BLaER1 (cell line): ENCODE data around the gene FKBP7.

ENCODE experiments used
- H3K27ac ChIP-seq: shearing (Covaris generic); formaldehyde crosslinking; 2 replicates; pipeline ENCODE4 v1.8.1; 2022
- H3K27me3 ChIP-seq: shearing (Covaris generic); formaldehyde crosslinking; 2 replicates; pipeline ENCODE4 v1.8.1; 2022
- H3K36me3 ChIP-seq: shearing (Covaris generic); formaldehyde crosslinking; 2 replicates; pipeline ENCODE4 v1.8.1; 2022
- H3K4me1 ChIP-seq: shearing (Covaris generic); formaldehyde crosslinking; 2 replicates; pipeline ENCODE4 v1.8.1; 2022
- H3K4me2 ChIP-seq: shearing (Covaris generic); formaldehyde crosslinking; 2 replicates; pipeline ENCODE4 v1.8.1; 2022
- H3K4me3 ChIP-seq: shearing (Covaris generic); formaldehyde crosslinking; 2 replicates; pipeline ENCODE4 v1.8.1; 2022
- H3K9ac ChIP-seq: shearing (Covaris generic); formaldehyde crosslinking; 2 replicates; pipeline ENCODE4 v1.8.1; 2022
- H3K9me3 ChIP-seq: shearing (Covaris generic); formaldehyde crosslinking; 2 replicates; pipeline ENCODE4 v1.8.1; 2022
- H4K20me1 ChIP-seq: shearing (Covaris generic); formaldehyde crosslinking; 2 replicates; pipeline ENCODE4 v1.8.1; 2022
- Cebpa-rat ChIP-seq: shearing (Covaris generic); IDR thresholded peaks from 2 replicates; pipeline ENCODE4 v1.8.1; 2022

FKBP7 gene

DNA sequence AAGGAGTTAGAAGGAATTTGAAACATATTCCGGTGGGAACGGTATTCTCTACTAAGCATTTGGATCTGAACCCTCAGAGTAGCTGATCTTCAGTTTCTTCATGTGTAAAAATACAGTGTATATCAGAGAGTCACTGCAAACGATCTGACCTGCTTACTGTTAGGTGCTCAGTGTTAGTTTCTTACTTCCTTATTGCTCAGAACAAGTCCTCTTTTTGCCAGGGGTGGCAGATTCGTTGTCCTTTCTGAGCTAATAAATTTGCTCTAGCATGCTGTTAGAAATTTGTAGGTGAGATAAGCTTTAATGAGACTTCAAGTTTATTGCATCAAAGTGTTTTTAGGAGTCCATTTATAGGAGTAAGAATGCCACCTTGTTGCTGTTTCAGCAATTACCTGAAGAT lies 17.6 kb upstream of the FKBP7 start:
- peaks cover 80% of the 10 kb centered on the region for H3K36me3 ChIP-seq
- H3K4me3 ChIP-seq: no peak overlapping the region
- H3K9ac ChIP-seq: no peak overlapping the region
- H3K27me3 ChIP-seq: no peaks in the 10 kb centered on the region
- no peak overlapping the region for H3K27ac ChIP-seq
- TF ChIP-seq Cebpa-rat: no peak
- H3K4me1 ChIP-seq: no peaks in the 10 kb centered on the region
- no peak overlapping the region for H3K4me2 ChIP-seq
- no peaks in the 10 kb centered on the region for H4K20me1 ChIP-seq
- H3K9me3 ChIP-seq: no peaks in the 10 kb centered on the region

DNA sequence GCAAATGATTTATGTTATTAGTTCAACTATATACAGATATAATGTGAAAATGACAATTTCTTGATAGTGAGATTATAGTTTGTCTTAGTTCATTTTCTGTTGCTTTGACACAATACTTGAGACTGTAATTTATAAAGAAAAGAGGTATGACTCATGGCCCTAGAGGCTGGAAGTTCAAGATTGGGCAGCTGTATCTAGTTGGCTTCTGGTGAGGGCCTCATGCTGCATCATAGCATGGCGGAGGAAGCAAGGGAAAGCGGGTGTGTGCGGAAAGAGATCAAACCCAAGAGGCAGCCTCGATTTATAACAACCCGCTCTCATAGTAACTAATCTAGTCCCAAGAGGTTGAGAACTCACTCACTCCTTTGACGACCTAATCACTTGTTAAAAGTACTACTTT lies 13.2 kb upstream of the FKBP7 start:
- no peaks in the 10 kb centered on the region for H3K27me3 ChIP-seq
- no peak for TF ChIP-seq Cebpa-rat
- H3K9me3 ChIP-seq: no peaks in the 10 kb centered on the region
- H3K27ac ChIP-seq: no peak overlapping the region
- no peak overlapping the region for H3K4me3 ChIP-seq
- H3K36me3 ChIP-seq: peaks cover 90% of the 10 kb centered on the region
- no peak overlapping the region for H3K4me2 ChIP-seq
- no peaks in the 10 kb centered on the region for H3K4me1 ChIP-seq
- no peak overlapping the region for H3K9ac ChIP-seq
- H4K20me1 ChIP-seq: peaks cover 29% of the 10 kb centered on the region

DNA sequence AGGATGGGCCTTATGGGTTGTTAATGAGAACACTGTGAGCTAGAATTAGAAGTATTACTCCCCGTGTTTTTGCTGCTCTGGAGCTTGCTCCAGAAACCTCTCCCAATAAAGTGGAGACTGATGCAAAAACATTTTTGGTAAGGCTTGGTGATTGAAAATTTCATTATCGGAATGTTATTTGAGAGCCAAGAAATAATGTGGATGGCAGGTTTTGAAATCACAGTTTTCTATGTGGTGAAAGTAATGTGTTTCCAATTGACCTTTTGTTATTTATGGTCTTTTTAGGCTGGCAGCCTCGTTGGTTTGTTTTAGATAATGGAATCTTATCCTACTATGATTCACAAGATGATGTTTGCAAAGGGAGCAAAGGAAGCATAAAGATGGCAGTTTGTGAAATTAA lies 7.0 kb upstream of the FKBP7 start:
- Histone ChIP-seq H4K20me1 (peaks cover 83% of the 10 kb centered on the region), H3K27me3 (no peaks in the 10 kb centered on the region), H3K4me3 (no peak overlapping the region), H3K9me3 (no peaks in the 10 kb centered on the region), H3K4me1 (peaks cover 31% of the 10 kb centered on the region), H3K36me3 (peaks cover 53% of the 10 kb centered on the region), H3K27ac (no peak overlapping the region), H3K9ac (no peak overlapping the region), H3K4me2 (no peak overlapping the region)
- TF ChIP-seq Cebpa-rat: no peak

DNA sequence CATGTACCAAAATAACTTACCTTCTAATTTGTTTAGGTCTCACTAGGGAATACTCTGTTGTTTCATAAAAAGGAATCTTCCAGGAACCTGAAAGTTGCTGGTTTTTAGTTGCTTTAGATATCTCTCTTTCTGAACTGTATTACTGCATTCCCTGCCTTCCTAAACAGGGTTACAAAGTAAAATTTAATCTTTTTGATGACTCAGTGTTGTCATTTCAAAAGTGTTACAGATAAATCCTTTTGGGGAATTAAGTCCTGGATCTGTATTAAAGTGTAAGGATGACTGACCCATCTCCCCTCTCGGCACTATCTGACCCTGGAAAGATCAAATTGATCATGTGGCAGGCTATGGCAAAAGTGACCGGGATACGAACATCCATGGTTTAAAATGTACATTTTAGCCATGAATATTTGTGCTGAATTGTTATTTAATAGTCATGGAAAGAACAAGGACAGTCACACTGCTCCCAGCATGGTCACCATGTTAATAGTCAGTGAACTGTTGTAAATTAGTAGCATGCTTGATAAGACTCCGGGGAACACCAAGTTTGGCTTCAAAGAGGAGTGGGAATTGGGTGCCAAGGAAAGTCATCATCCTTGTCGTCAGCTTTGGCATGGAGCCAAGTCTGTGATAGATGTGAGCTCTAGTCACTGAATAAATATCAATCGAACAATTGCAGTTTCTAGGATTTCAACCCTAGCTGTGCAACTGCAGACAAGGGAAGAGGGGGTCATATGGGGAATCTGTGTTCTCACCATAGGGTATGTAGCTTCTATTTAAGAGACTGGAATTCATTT lies 6.0 kb upstream of the FKBP7 start:
- Histone ChIP-seq H3K27me3 (no peaks in the 10 kb centered on the region), H4K20me1 (peaks cover 81% of the 10 kb centered on the region), H3K4me1 (peaks cover 37% of the 10 kb centered on the region), H3K4me3 (no peak overlapping the region), H3K27ac (no peak overlapping the region), H3K4me2 (no peak overlapping the region), H3K36me3 (peaks cover 44% of the 10 kb centered on the region), H3K9me3 (no peaks in the 10 kb centered on the region), H3K9ac (no peak overlapping the region)
- TF ChIP-seq Cebpa-rat: no peak

DNA sequence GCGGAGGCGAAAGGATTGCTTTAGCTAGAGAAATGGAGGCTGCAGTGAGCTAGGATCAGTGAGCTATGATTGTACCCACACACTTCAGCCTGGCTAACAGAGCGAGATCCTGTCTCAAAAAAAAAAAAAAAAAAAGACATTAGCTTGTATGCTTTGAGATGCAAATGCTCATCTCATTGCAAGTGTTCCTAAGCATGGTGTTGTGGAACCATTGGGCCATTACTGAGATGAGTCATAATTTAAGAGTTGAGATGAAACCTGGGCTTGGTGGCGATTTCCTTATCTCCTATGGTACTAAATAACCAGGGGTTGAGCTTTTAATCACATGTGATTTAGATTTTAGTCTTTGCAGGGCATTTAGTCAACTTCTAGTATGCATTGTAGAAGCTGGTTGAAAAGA lies 4.0 kb upstream of the FKBP7 start:
- H3K9ac ChIP-seq: peak overlapping the region; percentile 10; the same call in 1 of the 2 replicates

DNA sequence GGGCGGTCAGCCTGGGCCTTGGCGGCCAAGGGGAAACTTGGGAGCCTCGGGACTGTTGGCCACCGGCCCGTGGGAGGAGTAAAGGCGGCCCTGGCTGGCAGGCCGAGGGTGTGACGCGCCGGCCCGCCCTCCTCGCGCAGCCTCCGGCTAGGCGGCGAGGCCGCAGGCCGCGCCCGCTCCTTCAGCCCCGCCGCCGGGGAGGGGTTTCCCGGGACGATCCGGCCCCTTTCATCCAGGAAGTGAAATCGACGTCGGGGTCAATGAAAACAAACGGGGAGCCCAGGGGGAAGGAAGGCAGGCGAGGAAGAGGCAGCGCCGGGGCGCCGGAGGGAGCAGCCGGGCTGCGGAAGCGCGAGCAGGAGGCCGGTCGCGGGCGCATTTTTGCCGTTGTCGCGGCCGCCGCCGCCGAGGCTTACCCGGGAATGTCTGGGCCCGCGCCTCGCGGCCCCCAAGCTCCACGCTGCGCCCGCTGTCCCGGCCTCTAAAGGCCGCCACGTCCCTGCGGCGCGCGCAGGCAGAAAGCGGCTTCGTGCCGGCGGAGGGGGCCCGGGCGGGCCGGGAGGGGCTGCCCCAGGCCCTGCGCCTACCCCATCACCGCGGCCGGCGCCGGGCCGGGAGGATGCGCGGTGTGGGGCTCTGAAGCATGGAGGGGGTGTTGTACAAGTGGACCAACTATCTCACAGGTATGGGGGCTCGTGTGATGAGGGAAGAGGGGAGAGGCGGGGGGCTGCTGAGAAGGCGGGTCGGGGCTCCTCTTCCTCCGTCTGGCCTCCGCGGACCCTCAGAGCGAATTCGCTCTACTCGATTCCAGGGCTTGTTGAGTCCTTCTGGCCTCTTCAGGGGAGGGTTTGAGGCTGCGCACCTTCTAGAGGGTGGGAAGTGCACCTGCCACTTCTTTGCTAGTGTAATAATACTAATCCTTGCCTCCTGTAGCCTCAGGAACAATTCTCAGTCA lies 2.1 kb upstream of the FKBP7 start, which contains the start of gene PLEKHA3:
Gene PLEKHA3 (plus strand): TSS at position 231 of the 955 bp plus-strand sequence. CDS start 413 bp downstream, at position 644.
- H4K20me1 ChIP-seq: peaks cover 44% of the 10 kb centered on the region
- H3K27ac ChIP-seq: peak within 1 kb of the TSS; percentile 88
- peak within 1 kb of the TSS; percentile 87 for H3K9ac ChIP-seq
- 0 out of 2 replicates have a peak, but pooled peaks cover 6% of the 10 kb centered on the region for H3K36me3 ChIP-seq
- peak within 1 kb of the TSS; percentile 78 for H3K4me3 ChIP-seq
- peaks cover 64% of the 10 kb centered on the region for H3K4me1 ChIP-seq
- H3K9me3 ChIP-seq: no peaks in the 10 kb centered on the region
- no peak for TF ChIP-seq Cebpa-rat
- no peaks in the 10 kb centered on the region for H3K27me3 ChIP-seq
- peak within 1 kb of the TSS; percentile 91 for H3K4me2 ChIP-seq

More for the DNA sequence above, 4.0 kb upstream of the FKBP7 start:
- Histone ChIP-seq H3K36me3 (peaks cover 25% of the 10 kb centered on the region), H3K27ac (no peak overlapping the region), H3K9me3 (no peaks in the 10 kb centered on the region), H4K20me1 (peaks cover 63% of the 10 kb centered on the region), H3K4me1 (peaks cover 45% of the 10 kb centered on the region), H3K27me3 (no peaks in the 10 kb centered on the region), H3K4me2 (peak overlapping the region; percentile 91), H3K4me3 (no peak overlapping the region; the same call in 1 of the 2 replicates)
- no peak for TF ChIP-seq Cebpa-rat

DNA sequence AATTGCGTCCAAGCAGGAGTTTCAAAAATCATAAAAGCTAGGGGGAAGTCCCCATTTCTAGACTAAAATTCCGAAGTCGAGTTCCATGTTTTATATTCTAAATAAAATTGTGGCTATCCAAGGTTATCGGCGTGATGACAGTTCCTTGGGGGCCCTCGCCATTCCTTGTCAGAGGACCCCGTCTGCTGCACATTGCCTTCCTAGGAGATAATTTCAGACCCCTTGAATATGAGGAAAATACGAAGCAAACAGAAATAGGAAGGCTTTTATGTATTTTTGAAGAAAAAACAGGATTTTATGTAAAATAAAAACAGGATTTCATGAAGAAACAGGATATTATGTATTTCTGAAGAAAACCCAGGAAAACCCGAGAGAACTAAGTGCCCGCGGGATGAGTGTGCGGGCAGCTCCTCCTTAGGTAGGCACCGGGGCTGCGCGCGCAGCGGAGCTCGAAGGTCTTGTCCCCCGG lies 1.4 kb upstream of the FKBP7 start:
- peak overlapping the region; percentile 78 for H3K4me3 ChIP-seq
- H3K9me3 ChIP-seq: no peaks in the 10 kb centered on the region
- no peaks in the 10 kb centered on the region for H3K27me3 ChIP-seq
- H3K27ac ChIP-seq: peak overlapping the region; percentile 88
- H4K20me1 ChIP-seq: peaks cover 37% of the 10 kb centered on the region
- peak overlapping the region; percentile 91 for H3K4me2 ChIP-seq
- peak overlapping the region; percentile 87 for H3K9ac ChIP-seq
- no peak for TF ChIP-seq Cebpa-rat
- H3K4me1 ChIP-seq: peaks cover 66% of the 10 kb centered on the region
- H3K36me3 ChIP-seq: no peaks in the 10 kb centered on the region

DNA sequence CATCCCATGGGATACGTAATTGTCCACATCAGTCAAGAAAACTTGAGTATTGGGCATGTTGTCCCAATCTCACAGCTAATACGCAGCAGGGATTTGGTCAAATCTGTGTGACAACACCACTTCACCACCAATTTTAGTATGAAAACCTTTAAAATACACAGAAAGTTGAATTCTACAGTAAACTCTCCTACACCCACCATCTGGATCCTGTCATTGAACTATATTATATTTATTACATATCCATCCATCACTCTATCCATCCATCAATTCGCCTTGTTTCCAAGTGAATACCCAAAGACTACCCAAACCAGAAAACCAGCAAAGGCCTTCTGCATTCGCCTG lies 846 bp upstream of the FKBP7 start:
- Histone ChIP-seq H4K20me1 (peaks cover 32% of the 10 kb centered on the region), H3K4me3 (peak overlapping the region; percentile 73), H3K9ac (0 out of 2 replicates have a peak overlapping the region, but pooled peaks have one; percentile 85), H3K27me3 (no peaks in the 10 kb centered on the region), H3K4me2 (peak overlapping the region; percentile 91), H3K4me1 (peaks cover 65% of the 10 kb centered on the region), H3K27ac (no peak overlapping the region), H3K36me3 (no peaks in the 10 kb centered on the region), H3K9me3 (no peaks in the 10 kb centered on the region)
- no peak for TF ChIP-seq Cebpa-rat

DNA sequence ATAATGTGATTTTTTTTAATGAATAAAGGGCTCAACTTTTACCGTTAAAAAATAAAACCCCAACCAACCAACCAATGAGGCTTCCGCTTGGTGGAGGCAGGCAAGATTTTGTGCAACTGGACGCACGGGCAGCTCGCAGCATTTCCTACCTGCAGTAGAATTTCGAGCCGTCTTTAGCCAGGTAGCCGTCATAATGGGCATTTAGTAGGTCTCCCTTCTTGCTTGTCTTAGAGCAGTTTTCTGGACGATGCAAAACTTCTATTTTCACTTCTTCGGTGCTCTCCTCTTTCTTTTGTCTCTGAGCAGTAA lies 316 bp downstream of the FKBP7 start:
- Histone ChIP-seq H3K9me3 (no peaks in the 10 kb centered on the region), H4K20me1 (peaks cover 25% of the 10 kb centered on the region), H3K4me1 (peaks cover 56% of the 10 kb centered on the region), H3K27ac (peak overlapping the region; percentile 91), H3K36me3 (0 out of 2 replicates have a peak, but pooled peaks cover 4% of the 10 kb centered on the region), H3K27me3 (no peaks in the 10 kb centered on the region), H3K9ac (peak overlapping the region; percentile 85), H3K4me2 (peak overlapping the region; percentile 91), H3K4me3 (peak overlapping the region; percentile 73)
- TF ChIP-seq Cebpa-rat: no peak
